IMR-90 (cell line): Measurements from ENCODE around the gene ENOX1. TPM values are rescaled to one million over a fixed set of nuclear protein-coding genes. Genes with fewer than 3 reads are reported as not detected.

Experiments
- ATAC-seq: fragments of 200-7000 bp; cut with Tn5 transposase; 2 replicates; pipeline ENCODE4 v1.9.1; 2020; ENCODE audit warnings: low read depth, mild to moderate bottlenecking, moderate library complexity
- BruUV-seq: library from RNA; stranded (reverse); fragments of 400-500 nt; replicated peaks from 2 replicates; lab custom pipeline; 2021; lab: Mats Ljungman, UMichigan
- CTCF ChIA-PET: fragments of 300-600 bp; formaldehyde crosslinking; extraction: SDS; loops from one replicate; lab custom pipeline; 2021; ENCODE audit warnings: antibody characterized with exemption; lab: Yijun Ruan, JAX
- POLR2A ChIA-PET: fragments of 300-600 bp; sonication (Branson Sonifier 250); formaldehyde crosslinking; loops from one replicate; lab custom pipeline; 2022; ENCODE audit warnings: antibody characterized with exemption; ENCODE audit not compliant: unreplicated experiment; lab: Charles Lee
- DNase-seq: peaks from one replicate; pipeline ENCODE4 v3.0.0; 2013
- H2AFZ ChIP-seq: replicated peaks from 2 replicates; pipeline ENCODE3; 2013; ENCODE audit warnings: low read length, mild to moderate bottlenecking; ENCODE audit not compliant: poor library complexity
- H2AK5ac ChIP-seq: 2 replicates; pipeline ENCODE4 v1.6.1; 2013; ENCODE audit warnings: low read depth, low read length, inconsistent platforms
- H2AK9ac ChIP-seq: replicated peaks from 2 replicates; pipeline ENCODE3; 2013; ENCODE audit warnings: mild to moderate bottlenecking, low read depth, low read length, moderate library complexity; ENCODE audit not compliant: poor library complexity
- H2BK120ac ChIP-seq: 2 replicates; pipeline ENCODE4 v1.6.1; 2013; ENCODE audit warnings: low read depth, low read length, inconsistent platforms
- H2BK15ac ChIP-seq: 3 replicates; pipeline ENCODE4 v1.6.1; 2013; ENCODE audit warnings: low read depth, low read length, inconsistent platforms
- H2BK20ac ChIP-seq: 2 replicates; pipeline ENCODE4 v1.6.1; 2013; ENCODE audit warnings: low read depth, mild to moderate bottlenecking, inconsistent platforms, low read length, moderate library complexity
- H2BK5ac ChIP-seq: 2 replicates; pipeline ENCODE4 v1.6.1; 2013; ENCODE audit warnings: mild to moderate bottlenecking, low read depth, low read length, inconsistent platforms; ENCODE audit not compliant: poor library complexity, severe bottlenecking
- H3K14ac ChIP-seq: replicated peaks from 2 replicates; pipeline ENCODE4 v1.6.1; 2013; ENCODE audit warnings: low read depth, low read length, inconsistent platforms
- H3K18ac ChIP-seq: 2 replicates; pipeline ENCODE4 v1.6.1; 2013; ENCODE audit warnings: low read depth, low read length, control low read depth
- H3K23ac ChIP-seq: 2 replicates; pipeline ENCODE4 v1.6.1; 2013; ENCODE audit warnings: low read depth, low read length, inconsistent platforms
- H3K27ac ChIP-seq: 2 replicates; pipeline ENCODE4 v1.5.1; 2013; ENCODE audit warnings: mild to moderate bottlenecking, control low read depth, low read length; ENCODE audit not compliant: insufficient read depth
- H3K27me3 ChIP-seq: 2 replicates; pipeline ENCODE4 v1.6.1; 2013; ENCODE audit warnings: low read length; ENCODE audit not compliant: control insufficient read depth, insufficient read depth
- H3K36me3 ChIP-seq: 2 replicates; pipeline ENCODE4 v1.6.1; 2013; ENCODE audit warnings: low read length, mixed read lengths; ENCODE audit not compliant: control insufficient read depth, insufficient read depth
- H3K4ac ChIP-seq: 2 replicates; pipeline ENCODE4 v1.6.1; 2013; ENCODE audit warnings: low read depth, low read length, inconsistent platforms
- H3K4me1 ChIP-seq: 2 replicates; pipeline ENCODE4 v1.6.1; 2013; ENCODE audit warnings: low read length, mixed read lengths; ENCODE audit not compliant: control insufficient read depth, insufficient read depth
- H3K4me2 ChIP-seq: 2 replicates; pipeline ENCODE4 v1.6.1; 2013; ENCODE audit warnings: low read depth, mild to moderate bottlenecking, control low read depth, low read length, moderate library complexity
- H3K4me3 ChIP-seq: 2 replicates; pipeline ENCODE4 v1.5.1; 2013; ENCODE audit warnings: low read depth, mild to moderate bottlenecking, control low read depth, low read length, moderate library complexity; ENCODE audit not compliant: insufficient read depth
- H3K56ac ChIP-seq: 2 replicates; pipeline ENCODE4 v1.6.1; 2013; ENCODE audit warnings: low read length, inconsistent platforms; ENCODE audit not compliant: insufficient read depth; ENCODE audit errors: extremely low read depth
- H3K79me1 ChIP-seq, 2 experiments: 2 replicates each; pipeline ENCODE4 v1.6.1; 2013; ENCODE audit warnings: low read length in 2 of 2, inconsistent platforms in 1 of 2, low read depth in 1 of 2
- H3K9ac ChIP-seq: 2 replicates; pipeline ENCODE4 v1.6.1; 2013; ENCODE audit warnings: low read depth, low read length, control low read depth
- H3K9me1 ChIP-seq: 2 replicates; pipeline ENCODE4 v1.6.1; 2013; ENCODE audit warnings: low read length, inconsistent platforms; ENCODE audit not compliant: insufficient read depth
- H3K9me3 ChIP-seq: 2 replicates; pipeline ENCODE4 v1.6.1; 2013; ENCODE audit warnings: low read length; ENCODE audit not compliant: control insufficient read depth, insufficient read depth
- H4K20me1 ChIP-seq: 2 replicates; pipeline ENCODE4 v1.6.1; 2013; ENCODE audit warnings: low read length, inconsistent platforms; ENCODE audit not compliant: insufficient read depth
- H4K5ac ChIP-seq: 2 replicates; pipeline ENCODE4 v1.6.1; 2013; ENCODE audit warnings: mild to moderate bottlenecking, low read depth, low read length, control low read depth
- H4K8ac ChIP-seq, 2 experiments: 2 replicates each; pipeline ENCODE4 v1.6.1; 2013; ENCODE audit warnings: low read depth in 2 of 2, low read length in 2 of 2, control low read depth in 1 of 2, inconsistent platforms in 1 of 2
- H4K91ac ChIP-seq: 2 replicates; pipeline ENCODE4 v1.6.1; 2013; ENCODE audit warnings: low read depth, low read length, inconsistent platforms; ENCODE audit not compliant: insufficient read depth
- BHLHE40 ChIP-seq: fragments of 150-350 bp; IDR thresholded peaks from 2 replicates; pipeline ENCODE4 v1.6.1; 2016; ENCODE audit warnings: mild to moderate bottlenecking, low read depth, low read length
- CEBPB ChIP-seq: IDR thresholded peaks from 2 replicates; pipeline ENCODE4 v1.6.1; 2012; ENCODE audit warnings: low read depth, low read length, improper control_type of control experiment
- CHD1 ChIP-seq: IDR thresholded peaks from 2 replicates; pipeline ENCODE4 v1.6.1; 2012; ENCODE audit warnings: low read depth, low read length, improper control_type of control experiment
- FOS ChIP-seq: fragments of 150-350 bp; IDR thresholded peaks from 2 replicates; pipeline ENCODE4 v1.6.1; 2016; ENCODE audit warnings: low read depth, low read length
- MAFK ChIP-seq: IDR thresholded peaks from 2 replicates; pipeline ENCODE4 v1.6.1; 2012; ENCODE audit warnings: low read depth, low read length, improper control_type of control experiment
- MAZ ChIP-seq: IDR thresholded peaks from 2 replicates; pipeline ENCODE4 v1.6.1; 2012; ENCODE audit warnings: low read depth, mild to moderate bottlenecking, low read length, improper control_type of control experiment, moderate library complexity, borderline replicate concordance
- MXI1 ChIP-seq: IDR thresholded peaks from 2 replicates; pipeline ENCODE4 v1.6.1; 2012; ENCODE audit warnings: low read depth, mild to moderate bottlenecking, low read length, moderate library complexity, borderline replicate concordance
- NFE2L2 ChIP-seq: fragments of 150-350 bp; IDR thresholded peaks from 2 replicates; pipeline ENCODE4 v1.6.1; 2016; ENCODE audit warnings: low read depth, mild to moderate bottlenecking, low read length
- POLR2A ChIP-seq: IDR thresholded peaks from 2 replicates; pipeline ENCODE4 v1.6.1; 2012; ENCODE audit warnings: mild to moderate bottlenecking, low read depth, low read length
- RAD21 ChIP-seq: IDR thresholded peaks from 2 replicates; pipeline ENCODE4 v1.6.1; 2012; ENCODE audit warnings: low read length, improper control_type of control experiment
- RCOR1 ChIP-seq: IDR thresholded peaks from 2 replicates; pipeline ENCODE4 v1.6.1; 2012; ENCODE audit warnings: mild to moderate bottlenecking, low read length, improper control_type of control experiment; ENCODE audit not compliant: insufficient replicate concordance
- RFX5 ChIP-seq: IDR thresholded peaks from 2 replicates; pipeline ENCODE4 v1.8.0; 2012; ENCODE audit warnings: low read depth, mild to moderate bottlenecking, low read length, moderate library complexity
- SMC3 ChIP-seq: fragments of 150-350 bp; IDR thresholded peaks from 2 replicates; pipeline ENCODE4 v1.6.1; 2016; ENCODE audit warnings: low read depth, mild to moderate bottlenecking, antibody characterized with exemption, low read length, moderate library complexity
- WGBS, 2 experiments: methylation state at CpG; one replicate each; pipeline versions ENCODE4 v1.1.5 to v1.1.7; 2013; ENCODE audit warnings: missing lambda C conversion rate in 2 of 2; ENCODE audit not compliant: insufficient read length in 1 of 2; ENCODE audit errors: extremely low coverage in 2 of 2; 5-methylcytosine and 5-hydroxymethylcytosine counted together
- dilution Hi-C: fragments of 300-500 bp; cut with HindIII; formaldehyde crosslinking; loops from one replicate; pipeline ENCODE4 v1.14.3; 2018; ENCODE audit warnings: low sequenced_read_pairs; ENCODE audit not compliant: unreplicated experiment
- in situ Hi-C: fragments of 300-500 bp; cut with MboI; formaldehyde crosslinking; loops from 3 replicates; pipeline ENCODE4 v1.14.3; 2019; ENCODE audit warnings: low sequenced_read_pairs, inconsistent platforms, mixed read lengths
- intact Hi-C: fragments of 100-400 bp; cut with micrococcal nuclease; formaldehyde crosslinking; loops from 2 replicates; pipeline ENCODE4 v1.10.0; 2022
- polyA plus RNA-seq, 3 experiments: library from polyadenylated mRNA; depleted of rRNA; stranded (reverse); fragments of >200 nt; gene quantifications; 2 replicates each; pipeline ENCODE4 v1.2.3, GENCODE V29; 2012; ENCODE audit warnings: low replicate concordance in 1 of 3
- total RNA-seq: library from RNA; depleted of rRNA; stranded (reverse); fragments of >200 nt; gene quantifications from 2 replicates; pipeline ENCODE4 v1.2.3, GENCODE V29; 2012
- TF ChIP-seq, protein P1 (sequence below): fragments of 150-350 bp; IDR thresholded peaks from 2 replicates; pipeline ENCODE4 v1.6.1; 2016; ENCODE audit warnings: low read depth, mild to moderate bottlenecking, low read length, moderate library complexity, borderline replicate concordance
- TF ChIP-seq, protein P2 (sequence below): conservative IDR thresholded peaks from 2 replicates; pipeline ENCODE4 v1.5.1; 2012; ENCODE audit warnings: mild to moderate bottlenecking, low read depth, low read length, improper control_type of control experiment
- TF ChIP-seq, protein P3 (sequence below): fragments of 150-350 bp; IDR thresholded peaks from 2 replicates; pipeline ENCODE4 v1.6.1; 2017; ENCODE audit warnings: mild to moderate bottlenecking, antibody characterized with exemption, low read length, low read depth

Gene ENOX1
- total and polyA plus RNA-seq, 2 of the 4 experiments (the other 2 are of a cell fraction), result 0.99 to 1.3 TPM

DNA sequence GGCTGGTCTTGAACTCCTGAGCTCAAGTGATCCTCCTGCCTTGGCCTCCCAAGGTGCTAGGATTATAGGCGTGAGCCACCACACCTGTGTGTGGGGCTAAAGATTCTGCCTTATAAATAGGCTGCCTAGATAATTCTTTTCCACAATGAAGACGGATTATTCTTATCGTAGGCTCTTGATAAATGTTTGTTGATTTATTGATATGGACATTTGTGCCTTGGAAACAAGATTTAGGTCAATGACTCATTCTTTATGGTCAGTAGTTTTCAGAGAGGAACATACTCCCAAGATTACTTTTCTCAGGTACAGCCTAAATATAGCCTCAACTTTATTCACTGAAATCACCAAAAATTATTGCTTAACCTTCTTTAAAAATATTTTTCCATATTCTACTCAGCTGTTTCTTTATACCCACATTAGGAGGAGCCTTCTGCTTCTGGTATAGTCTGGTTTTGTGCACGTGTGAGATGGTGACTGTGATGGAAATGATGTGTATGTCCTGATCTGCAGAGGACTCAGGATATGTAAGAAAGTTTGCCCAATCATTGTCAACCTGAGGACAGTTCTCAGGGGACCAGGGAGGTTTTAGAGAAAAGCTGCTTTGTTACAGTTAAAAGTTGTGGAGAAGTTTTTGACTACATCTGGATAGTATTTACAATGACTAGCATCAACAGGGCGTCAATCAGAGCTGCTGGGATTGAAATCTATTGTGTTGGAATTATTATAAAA, 554.5 kb downstream of the ENOX1 start:
- ATAC-seq, result no peak
- no peaks in the 10 kb centered on the region for H4K20me1 ChIP-seq
- intact Hi-C loops (no loop called here), in situ Hi-C loops (no loop called here), dilution Hi-C loops (no loop called here)
- H2AK9ac ChIP-seq, result no peak overlapping the region
- H3K4me2 ChIP-seq, result no peak overlapping the region
- no peak for DNase-seq
- no peak overlapping the region for H3K18ac ChIP-seq
- H2BK120ac ChIP-seq, result no peak overlapping the region
- H3K4me3 ChIP-seq, result no peak overlapping the region
- no peak overlapping the region for H2AFZ ChIP-seq
- TF ChIP-seq, protein P1, sequence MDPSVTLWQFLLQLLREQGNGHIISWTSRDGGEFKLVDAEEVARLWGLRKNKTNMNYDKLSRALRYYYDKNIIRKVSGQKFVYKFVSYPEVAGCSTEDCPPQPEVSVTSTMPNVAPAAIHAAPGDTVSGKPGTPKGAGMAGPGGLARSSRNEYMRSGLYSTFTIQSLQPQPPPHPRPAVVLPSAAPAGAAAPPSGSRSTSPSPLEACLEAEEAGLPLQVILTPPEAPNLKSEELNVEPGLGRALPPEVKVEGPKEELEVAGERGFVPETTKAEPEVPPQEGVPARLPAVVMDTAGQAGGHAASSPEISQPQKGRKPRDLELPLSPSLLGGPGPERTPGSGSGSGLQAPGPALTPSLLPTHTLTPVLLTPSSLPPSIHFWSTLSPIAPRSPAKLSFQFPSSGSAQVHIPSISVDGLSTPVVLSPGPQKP, result no peak
- TF ChIP-seq RFX5, result no peak
- TF ChIP-seq SMC3, result no peak
- no peak for TF ChIP-seq BHLHE40
- no peak for TF ChIP-seq MAFK
- no peak for TF ChIP-seq MXI1
- no peak for TF ChIP-seq RAD21
- no peak for TF ChIP-seq POLR2A
- TF ChIP-seq MAZ, result no peak
- TF ChIP-seq, protein P2, sequence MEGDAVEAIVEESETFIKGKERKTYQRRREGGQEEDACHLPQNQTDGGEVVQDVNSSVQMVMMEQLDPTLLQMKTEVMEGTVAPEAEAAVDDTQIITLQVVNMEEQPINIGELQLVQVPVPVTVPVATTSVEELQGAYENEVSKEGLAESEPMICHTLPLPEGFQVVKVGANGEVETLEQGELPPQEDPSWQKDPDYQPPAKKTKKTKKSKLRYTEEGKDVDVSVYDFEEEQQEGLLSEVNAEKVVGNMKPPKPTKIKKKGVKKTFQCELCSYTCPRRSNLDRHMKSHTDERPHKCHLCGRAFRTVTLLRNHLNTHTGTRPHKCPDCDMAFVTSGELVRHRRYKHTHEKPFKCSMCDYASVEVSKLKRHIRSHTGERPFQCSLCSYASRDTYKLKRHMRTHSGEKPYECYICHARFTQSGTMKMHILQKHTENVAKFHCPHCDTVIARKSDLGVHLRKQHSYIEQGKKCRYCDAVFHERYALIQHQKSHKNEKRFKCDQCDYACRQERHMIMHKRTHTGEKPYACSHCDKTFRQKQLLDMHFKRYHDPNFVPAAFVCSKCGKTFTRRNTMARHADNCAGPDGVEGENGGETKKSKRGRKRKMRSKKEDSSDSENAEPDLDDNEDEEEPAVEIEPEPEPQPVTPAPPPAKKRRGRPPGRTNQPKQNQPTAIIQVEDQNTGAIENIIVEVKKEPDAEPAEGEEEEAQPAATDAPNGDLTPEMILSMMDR, result no peak
- TF ChIP-seq CHD1, result no peak
- TF ChIP-seq NFE2L2, result no peak
- TF ChIP-seq CEBPB, result no peak
- no peak for TF ChIP-seq FOS
- TF ChIP-seq RCOR1, result no peak
- TF ChIP-seq, protein P3, sequence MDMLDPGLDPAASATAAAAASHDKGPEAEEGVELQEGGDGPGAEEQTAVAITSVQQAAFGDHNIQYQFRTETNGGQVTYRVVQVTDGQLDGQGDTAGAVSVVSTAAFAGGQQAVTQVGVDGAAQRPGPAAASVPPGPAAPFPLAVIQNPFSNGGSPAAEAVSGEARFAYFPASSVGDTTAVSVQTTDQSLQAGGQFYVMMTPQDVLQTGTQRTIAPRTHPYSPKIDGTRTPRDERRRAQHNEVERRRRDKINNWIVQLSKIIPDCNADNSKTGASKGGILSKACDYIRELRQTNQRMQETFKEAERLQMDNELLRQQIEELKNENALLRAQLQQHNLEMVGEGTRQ, result no peak
- no peak overlapping the region for H2BK5ac ChIP-seq
- ChIA-PET POLR2A (no interaction called here), CTCF (interaction anchor here (0.6 kb wide), 1 partner anchor 10 kb away, joined by 3 read pairs; no protein-coding TSS in a partner anchor)
- H3K14ac ChIP-seq, result no peak overlapping the region
- no peak overlapping the region for H3K9ac ChIP-seq
- H3K27me3 ChIP-seq, result no peaks in the 10 kb centered on the region
- H2BK20ac ChIP-seq, result no peak overlapping the region
- no peak overlapping the region for H3K4ac ChIP-seq
- H4K8ac ChIP-seq, result no peak overlapping the region
- peaks cover 5% of the 10 kb centered on the region for H3K9me1 ChIP-seq
- no peak overlapping the region for H2BK15ac ChIP-seq
- H3K27ac ChIP-seq, result no peak overlapping the region
- no peak overlapping the region for H4K5ac ChIP-seq
- H3K23ac ChIP-seq, result no peak overlapping the region
- no peak overlapping the region for H3K56ac ChIP-seq
- no CpG with 5 or more reads among the region's 5 CpGs for WGBS, 2 experiments
- H3K9me3 ChIP-seq, result no peaks in the 10 kb centered on the region
- no peaks in the 10 kb centered on the region for H3K79me1 ChIP-seq
- no peak overlapping the region for H2AK5ac ChIP-seq
- H4K91ac ChIP-seq, result no peak overlapping the region
- peaks cover 4% of the 10 kb centered on the region; the same call in 1 of the 2 replicates for H3K4me1 ChIP-seq
- BruUV-seq, result no TSS peak
- no peaks in the 10 kb centered on the region for H3K36me3 ChIP-seq
